Heart left ventricle (tissue), 13 donors: Measurements from ENCODE around the gene FTHL17.

Experiments
- CTCF ChIP-seq, 12 donors: fragments of 200-600 bp; sonication (generic) in 4 of 12; IDR thresholded peaks; one replicate each; pipeline versions ENCODE4 v1.5.0 to v1.8.0; 2018 to 2022; ENCODE audit warnings: antibody characterized with exemption in 12 of 12, mild to moderate bottlenecking in 5 of 12
- POLR2A ChIP-seq, 2 donors: fragments of 450-650 bp; IDR thresholded peaks; one replicate each; pipeline ENCODE4 v1.6.1; 2017; ENCODE audit warnings: antibody characterized with exemption in 2 of 2, mild to moderate bottlenecking in 2 of 2, moderate library complexity in 2 of 2
- donor health status: ischemic (EF 13 %, LVEDD 7.1; RV severe dilation, severe dysfunction).
- donor health status: DM: no; HTN: yes; CAD: no.
- donor health status: DM: no; HTN: no; CAD: no.
- donor health status: ischemic (EF 25% LVEDD 6.9; RV normal size, moderate dysfunction).
- donor health status: ischemic (EF 25% LVEDD 5.7; RV mildly dilated, moderate dysfunction).
- donor health status: ischemic (EF 35%, LVEDD 5.7; RV mildly dilated, moderate dysfunction).
- donor health status: nonischemic (EF 11% LVEDD 7.7; RV severe dilation, severe dysfunction).
- donor health status: DM: yes; HTN: yes; CAD: no.
- donor health status: PGD.
- donor health status: ischemic (EF 29% LVEDD 5.4; RV normal size, mild dysfunction).
- donor health status: nonischemic (EF 23%, LVEDD 6.1; RV moderate dilation, normal function).

GRCh38 chrX:31039327-31039711 is 32.5 kb downstream of the FTHL17 start:
- TF ChIP-seq CTCF (IDR thresholded peaks at IDR 0.05) (no peak), POLR2A (IDR thresholded peaks at IDR 0.05) (no peak)
